Measurements from ENCODE around the gene SIGLEC6. TPM values are rescaled to one million over a fixed set of nuclear protein-coding genes. Genes with fewer than 3 reads are reported as not detected.

Gene SIGLEC6
- total RNA-seq, 4 donors from 2014 or later, result 0.38 to 1.4 (median 1.1) TPM

DNA sequence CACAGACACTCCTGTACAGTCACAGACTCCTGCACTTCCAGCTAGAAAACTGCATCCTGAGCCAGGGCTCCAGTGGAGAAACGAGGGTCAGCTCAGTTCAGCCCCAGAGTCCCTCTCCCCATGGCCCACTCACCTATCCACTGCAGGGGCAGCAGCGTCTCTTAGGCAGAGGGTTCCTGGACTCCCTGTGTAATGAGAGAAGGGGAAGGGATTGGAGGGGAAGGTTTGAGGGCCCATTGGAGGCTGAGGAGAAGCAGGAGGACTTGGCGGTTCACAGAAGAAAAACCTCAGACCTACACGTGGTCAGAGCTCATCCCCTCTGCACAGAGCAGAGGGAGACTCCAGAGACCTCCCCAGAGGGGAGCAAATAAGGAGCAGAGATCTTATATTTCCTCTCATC lies 62.3 kb downstream of the SIGLEC6 start:
- ATAC-seq (ENCODE audit: low FRiP score) (no peak), DNase-seq (ENCODE audit: low spot score) (no peak)
- TF ChIP-seq, protein P1, sequence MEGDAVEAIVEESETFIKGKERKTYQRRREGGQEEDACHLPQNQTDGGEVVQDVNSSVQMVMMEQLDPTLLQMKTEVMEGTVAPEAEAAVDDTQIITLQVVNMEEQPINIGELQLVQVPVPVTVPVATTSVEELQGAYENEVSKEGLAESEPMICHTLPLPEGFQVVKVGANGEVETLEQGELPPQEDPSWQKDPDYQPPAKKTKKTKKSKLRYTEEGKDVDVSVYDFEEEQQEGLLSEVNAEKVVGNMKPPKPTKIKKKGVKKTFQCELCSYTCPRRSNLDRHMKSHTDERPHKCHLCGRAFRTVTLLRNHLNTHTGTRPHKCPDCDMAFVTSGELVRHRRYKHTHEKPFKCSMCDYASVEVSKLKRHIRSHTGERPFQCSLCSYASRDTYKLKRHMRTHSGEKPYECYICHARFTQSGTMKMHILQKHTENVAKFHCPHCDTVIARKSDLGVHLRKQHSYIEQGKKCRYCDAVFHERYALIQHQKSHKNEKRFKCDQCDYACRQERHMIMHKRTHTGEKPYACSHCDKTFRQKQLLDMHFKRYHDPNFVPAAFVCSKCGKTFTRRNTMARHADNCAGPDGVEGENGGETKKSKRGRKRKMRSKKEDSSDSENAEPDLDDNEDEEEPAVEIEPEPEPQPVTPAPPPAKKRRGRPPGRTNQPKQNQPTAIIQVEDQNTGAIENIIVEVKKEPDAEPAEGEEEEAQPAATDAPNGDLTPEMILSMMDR (IDR thresholded peaks at IDR 0.05), result no peak

DNA sequence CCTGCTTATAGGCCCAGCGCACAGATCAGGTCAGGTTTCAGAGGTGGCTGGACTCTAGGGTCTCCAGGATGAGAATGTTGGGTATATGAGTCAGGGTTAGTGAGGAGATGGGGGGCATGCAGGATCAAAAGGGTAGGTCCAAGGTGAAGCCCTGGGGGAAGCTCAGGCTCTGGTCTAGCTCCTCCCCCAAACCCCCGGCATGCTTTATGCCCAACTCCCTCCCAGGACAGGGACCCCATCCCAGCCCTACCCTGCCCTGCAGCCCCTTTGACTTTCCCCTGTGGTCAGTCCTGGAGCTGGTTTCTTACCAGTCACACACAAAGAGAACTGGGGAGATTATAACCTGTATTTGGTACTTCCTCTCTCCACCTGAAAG lies 62.9 kb downstream of the SIGLEC6 start:
- ATAC-seq (ENCODE audit: low FRiP score) (no peak), DNase-seq (ENCODE audit: low spot score) (no peak)
- TF ChIP-seq, protein P1 (IDR thresholded peaks at IDR 0.05), result no peak

DNA sequence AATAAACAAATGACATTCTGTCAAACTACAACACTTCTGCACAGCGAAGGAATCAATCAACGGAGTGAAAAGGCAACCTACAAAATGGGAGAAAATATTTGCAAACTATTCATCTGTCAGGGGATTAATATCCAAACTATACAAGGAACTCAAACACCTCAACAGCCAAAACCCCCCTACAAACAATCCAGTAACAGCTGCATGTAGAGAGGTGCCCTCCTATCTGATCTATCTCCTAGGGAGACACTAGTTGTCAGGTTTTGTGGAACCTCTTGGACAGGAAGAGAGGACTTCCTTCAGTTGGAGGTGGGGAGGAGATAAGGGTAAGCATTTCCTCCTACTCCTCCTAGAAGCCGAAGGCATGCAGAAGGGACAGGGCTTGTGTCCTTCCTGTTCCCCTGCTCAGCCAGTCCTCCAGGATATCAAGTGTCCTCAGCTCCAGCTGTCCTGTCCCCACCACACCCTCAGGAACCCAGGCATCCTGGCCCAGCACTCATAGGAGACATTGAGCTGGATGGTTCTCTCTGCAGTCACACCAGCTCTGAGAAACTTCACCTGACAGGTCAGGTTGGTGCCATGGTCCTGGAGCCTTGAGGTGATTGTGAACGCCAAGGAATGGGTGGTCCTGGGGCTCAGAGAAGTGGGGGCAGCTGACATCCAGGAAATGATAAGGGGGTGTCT lies 63.5 kb downstream of the SIGLEC6 start:
- TF ChIP-seq, protein P1 (IDR thresholded peaks at IDR 0.05), result no peak
- ATAC-seq (ENCODE audit: low FRiP score), result no peak
- DNase-seq (ENCODE audit: low spot score), result no peak

Small RNA genes lying within 50 kb of the gene (small RNA-seq; reads per million reads assigned to genes)
- not detected for gene AC020914.3

Other genes with a start within 250 kb of the SIGLEC6 start
- gene IGLON5, start 220.0 kb downstream of the SIGLEC6 start, total RNA-seq, result 1 to 10 TPM in 3 of 4 donors, not detected in 1; 1.4 to 2.9 (median 1.7) TPM
- 1 to 10 TPM in 2 of 4 donors, under 1 TPM in 2; 0.47 to 1.0 (median 0.98) TPM for gene VSIG10L, start 189.5 kb downstream of the SIGLEC6 start, total RNA-seq
- gene ETFB, start 165.3 kb downstream of the SIGLEC6 start, total RNA-seq, result 100 to 1,000 TPM; 136 to 251 (median 166) TPM
- not detected for gene CLDND2, start 162.7 kb downstream of the SIGLEC6 start, total RNA-seq
- gene NKG7, start 159.0 kb downstream of the SIGLEC6 start, total RNA-seq, result 1 to 10 TPM in 2 of 4 donors, under 1 TPM in 1, not detected in 1; 0.56 to 4.0 (median 2.6) TPM
- gene LIM2, start 143.7 kb downstream of the SIGLEC6 start, total RNA-seq, result not detected
- not detected for gene C19orf84, start 141.1 kb downstream of the SIGLEC6 start, total RNA-seq
- gene SIGLEC10, start 114.0 kb downstream of the SIGLEC6 start, total RNA-seq, result 1 to 10 TPM; 1.1 to 3.9 (median 2.8) TPM
- 1 to 10 TPM in 1 of 4 donors, under 1 TPM in 1, not detected in 2; 0.46 to 1.4 TPM for gene SIGLEC8, start 73.2 kb downstream of the SIGLEC6 start, total RNA-seq
- not detected for gene CEACAM18, start 53.1 kb downstream of the SIGLEC6 start, total RNA-seq
- gene SIGLEC12, start 29.9 kb downstream of the SIGLEC6 start, total RNA-seq, result 1 to 10 TPM in 2 of 4 donors, not detected in 2; 1.1 TPM
- 10 to 100 TPM in 1 of 4 donors, 1 to 10 TPM in 3; 2.2 to 11.5 (median 6.0) TPM for gene ZNF175, start 39.6 kb upstream of the SIGLEC6 start, total RNA-seq
- gene SIGLEC5, start 98.7 kb upstream of the SIGLEC6 start, total RNA-seq, result under 1 TPM in 1 of 4 donors, not detected in 3; 0.19 TPM
- 10 to 100 TPM in 2 of 4 donors, 1 to 10 TPM in 1, not detected in 1; 1.9 to 12.6 (median 12.2) TPM for gene SIGLEC14, start 115.2 kb upstream of the SIGLEC6 start, total RNA-seq
- gene SPACA6, start 161.7 kb upstream of the SIGLEC6 start, total RNA-seq, result 10 to 100 TPM in 3 of 4 donors, 1 to 10 TPM in 1; 6.2 to 14.2 (median 11.4) TPM
- gene HAS1, start 192.3 kb upstream of the SIGLEC6 start, total RNA-seq, result 100 to 1,000 TPM in 2 of 4 donors, 10 to 100 TPM in 1, 1 to 10 TPM in 1; 1.1 to 534 (median 190) TPM
- gene FPR1, start 220.2 kb upstream of the SIGLEC6 start, total RNA-seq, result 10 to 100 TPM; 15.0 to 77.5 (median 56.5) TPM
- 10 to 100 TPM in 1 of 4 donors, 1 to 10 TPM in 3; 3.1 to 16.2 (median 7.5) TPM for gene FPR2, start 229.5 kb upstream of the SIGLEC6 start, total RNA-seq